Right renal cortex interstitium (tissue), 3 donors: ENCODE results near the gene PCDHB5. TPM values are rescaled to one million over a fixed set of nuclear protein-coding genes. Genes with fewer than 3 reads are reported as not detected.

Source experiments
- polyA plus RNA-seq, 3 donors: library from polyadenylated mRNA; unstranded; fragments of 120-200 nt; gene quantifications; one replicate each; pipeline ENCODE4 v1.2.1, GENCODE V29; 2013; ENCODE audit not compliant: insufficient read length in 3 of 3

Gene PCDHB5
- polyA plus RNA-seq, 3 donors: 6.6 to 8.5 (median 8.1) TPM

Other genes starting within 250 kb of the PCDHB5 start
- under 1 TPM; 0.04 to 0.10 (median 0.04) TPM for gene PCDHAC1, start 208.9 kb upstream of the PCDHB5 start, polyA plus RNA-seq
- gene PCDHAC2, start 168.7 kb upstream of the PCDHB5 start, polyA plus RNA-seq: under 1 TPM; 0.36 to 0.65 (median 0.61) TPM
- under 1 TPM; 0.06 to 0.08 (median 0.08) TPM for gene PCDHB1, start 83.8 kb upstream of the PCDHB5 start, polyA plus RNA-seq
- 1 to 10 TPM; 3.8 to 7.9 (median 6.0) TPM for gene PCDHB2, start 40.6 kb upstream of the PCDHB5 start, polyA plus RNA-seq
- gene PCDHB3, start 34.7 kb upstream of the PCDHB5 start, polyA plus RNA-seq: 1 to 10 TPM; 2.6 to 4.0 (median 3.4) TPM
- gene PCDHB4, start 13.4 kb upstream of the PCDHB5 start, polyA plus RNA-seq: 1 to 10 TPM; 1.8 to 2.9 (median 1.9) TPM
- gene PCDHB6, start 14.9 kb downstream of the PCDHB5 start, polyA plus RNA-seq: 1 to 10 TPM; 2.2 to 3.8 (median 3.2) TPM
- 1 to 10 TPM; 4.7 to 5.5 (median 5.3) TPM for gene PCDHB7, start 37.4 kb downstream of the PCDHB5 start, polyA plus RNA-seq
- 1 to 10 TPM; 1.5 to 4.2 (median 3.2) TPM for gene PCDHB8, start 42.6 kb downstream of the PCDHB5 start, polyA plus RNA-seq
- 1 to 10 TPM; 3.6 to 7.2 (median 5.0) TPM for gene PCDHB16, start 47.2 kb downstream of the PCDHB5 start, polyA plus RNA-seq
- 1 to 10 TPM; 4.3 to 5.0 (median 4.9) TPM for gene PCDHB9, start 52.0 kb downstream of the PCDHB5 start, polyA plus RNA-seq
- gene PCDHB10, start 57.1 kb downstream of the PCDHB5 start, polyA plus RNA-seq: 1 to 10 TPM; 5.6 to 9.2 (median 7.9) TPM
- 1 to 10 TPM; 4.3 to 6.0 (median 5.6) TPM for gene PCDHB11, start 64.4 kb downstream of the PCDHB5 start, polyA plus RNA-seq
- gene PCDHB12, start 73.5 kb downstream of the PCDHB5 start, polyA plus RNA-seq: 1 to 10 TPM; 4.7 to 5.8 (median 4.8) TPM
- gene PCDHB13, start 78.7 kb downstream of the PCDHB5 start, polyA plus RNA-seq: 1 to 10 TPM; 5.4 to 6.3 (median 5.6) TPM
- 10 to 100 TPM in 1 of 3 donors, 1 to 10 TPM in 2; 7.2 to 10.5 (median 8.5) TPM for gene PCDHB14, start 88.1 kb downstream of the PCDHB5 start, polyA plus RNA-seq
- gene PCDHB15, start 110.2 kb downstream of the PCDHB5 start, polyA plus RNA-seq: 10 to 100 TPM; 11.3 to 17.3 (median 15.4) TPM
- not detected for gene SLC25A2, start 168.8 kb downstream of the PCDHB5 start, polyA plus RNA-seq
- gene TAF7, start 185.6 kb downstream of the PCDHB5 start, polyA plus RNA-seq: 100 to 1,000 TPM; 178 to 194 (median 190) TPM
- gene PCDHGA1, start 195.3 kb downstream of the PCDHB5 start, polyA plus RNA-seq: 1 to 10 TPM in 1 of 3 donors, under 1 TPM in 2; 0.78 to 1.2 (median 0.92) TPM
- gene PCDHGA2, start 203.6 kb downstream of the PCDHB5 start, polyA plus RNA-seq: 1 to 10 TPM; 6.0 to 7.0 (median 6.8) TPM
- gene PCDHGA3, start 208.6 kb downstream of the PCDHB5 start, polyA plus RNA-seq: 1 to 10 TPM; 2.4 to 4.3 (median 3.1) TPM
- gene PCDHGB1, start 214.9 kb downstream of the PCDHB5 start, polyA plus RNA-seq: 1 to 10 TPM; 1.3 to 2.1 (median 1.9) TPM
- 1 to 10 TPM; 2.2 to 3.2 (median 2.2) TPM for gene PCDHGA4, start 219.8 kb downstream of the PCDHB5 start, polyA plus RNA-seq
- 1 to 10 TPM; 3.2 to 3.9 (median 3.9) TPM for gene PCDHGB2, start 224.8 kb downstream of the PCDHB5 start, polyA plus RNA-seq
- 1 to 10 TPM; 2.2 to 2.8 (median 2.4) TPM for gene PCDHGA5, start 229.0 kb downstream of the PCDHB5 start, polyA plus RNA-seq
- gene PCDHGB3, start 235.0 kb downstream of the PCDHB5 start, polyA plus RNA-seq: 1 to 10 TPM; 1.4 to 2.6 (median 1.7) TPM
- 1 to 10 TPM; 4.2 to 7.8 (median 5.8) TPM for gene PCDHGA6, start 238.7 kb downstream of the PCDHB5 start, polyA plus RNA-seq
- 1 to 10 TPM; 1.6 to 2.3 (median 2.2) TPM for gene PCDHGA7, start 247.5 kb downstream of the PCDHB5 start, polyA plus RNA-seq